ENCODE results near the gene ERG28.

ERG28 gene

DNA sequence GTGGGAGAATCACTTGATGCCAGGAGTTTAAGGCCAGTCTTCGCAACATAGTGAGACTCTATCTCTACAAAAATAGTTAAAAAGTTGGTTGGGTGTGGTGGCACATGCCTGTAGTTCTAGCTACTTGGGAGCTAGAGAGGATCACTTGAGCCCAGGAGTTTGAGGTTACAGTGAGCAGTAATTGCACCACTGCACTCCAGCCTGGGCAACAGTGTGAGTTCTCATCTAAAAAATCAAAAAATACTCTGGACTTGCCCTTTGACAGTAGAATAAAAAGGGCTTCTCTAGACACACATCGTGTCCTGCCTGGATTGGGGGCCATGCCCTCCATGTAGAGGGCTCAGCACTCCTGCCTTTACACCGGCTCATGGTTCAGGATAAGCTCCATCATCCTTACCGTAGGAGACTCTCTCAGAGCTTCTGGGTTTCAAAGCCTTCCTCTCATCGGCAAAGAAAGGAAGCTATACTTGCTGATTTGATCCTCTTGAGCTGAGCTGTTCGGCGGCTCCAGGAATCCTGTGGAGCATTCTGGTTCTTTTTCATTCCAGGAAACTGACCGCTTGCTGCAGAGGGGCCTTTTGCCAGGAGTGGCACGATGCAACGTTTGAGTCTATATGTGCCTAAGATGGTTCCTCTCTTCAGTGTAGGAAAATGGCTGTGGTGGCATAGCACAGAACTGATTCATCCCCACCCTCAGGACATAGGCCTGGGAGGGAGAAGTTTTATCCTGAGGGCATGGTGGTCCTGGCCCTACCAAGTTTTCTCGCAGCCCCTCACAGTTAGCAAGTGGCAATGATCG lies 52.6 kb downstream of the ERG28 start:
- TF ChIP-seq CTCF (IDR thresholded peaks at IDR 0.05) = no peak

DNA sequence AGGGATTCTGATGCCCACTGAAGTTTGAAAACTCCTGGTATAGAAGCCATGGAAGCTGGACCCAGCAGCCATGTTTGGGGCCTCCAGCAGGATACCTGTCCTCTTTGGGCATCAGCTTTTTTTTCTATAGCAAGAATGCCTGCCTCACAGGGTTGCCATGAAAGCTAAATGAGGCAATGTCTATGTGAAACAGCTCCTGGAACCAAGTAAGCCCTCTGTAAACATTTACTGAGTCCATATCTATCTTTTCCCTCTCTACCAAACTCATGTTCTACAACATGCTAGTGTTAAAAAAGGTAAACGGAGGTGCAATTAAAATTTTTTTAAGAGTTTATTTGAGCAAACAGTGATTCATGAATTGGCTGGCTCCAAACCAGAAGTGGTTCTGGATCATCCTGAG lies 53.6 kb downstream of the ERG28 start:
- no peak for TF ChIP-seq CTCF (IDR thresholded peaks at IDR 0.05)

DNA sequence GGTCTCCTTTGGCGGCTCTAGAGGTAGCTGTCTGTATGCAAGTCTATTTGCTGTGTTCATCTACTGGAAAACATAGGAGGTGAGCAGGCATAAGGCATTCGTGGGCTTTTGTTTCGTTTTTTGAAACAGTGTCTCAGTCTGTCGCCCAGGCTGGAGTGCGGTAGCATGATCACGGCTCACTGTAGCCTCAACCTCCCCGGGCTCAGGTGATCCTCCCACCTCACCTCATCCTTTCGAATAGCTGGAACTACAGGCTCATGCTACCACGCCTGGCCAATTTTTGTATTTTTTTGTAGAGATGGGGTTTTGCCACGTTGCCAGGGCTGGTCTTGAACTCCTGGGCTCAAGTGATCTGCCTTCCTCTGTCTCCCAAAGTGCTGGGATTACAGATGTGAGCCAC lies 54.8 kb downstream of the ERG28 start:
- no peak for TF ChIP-seq CTCF (IDR thresholded peaks at IDR 0.05)

DNA sequence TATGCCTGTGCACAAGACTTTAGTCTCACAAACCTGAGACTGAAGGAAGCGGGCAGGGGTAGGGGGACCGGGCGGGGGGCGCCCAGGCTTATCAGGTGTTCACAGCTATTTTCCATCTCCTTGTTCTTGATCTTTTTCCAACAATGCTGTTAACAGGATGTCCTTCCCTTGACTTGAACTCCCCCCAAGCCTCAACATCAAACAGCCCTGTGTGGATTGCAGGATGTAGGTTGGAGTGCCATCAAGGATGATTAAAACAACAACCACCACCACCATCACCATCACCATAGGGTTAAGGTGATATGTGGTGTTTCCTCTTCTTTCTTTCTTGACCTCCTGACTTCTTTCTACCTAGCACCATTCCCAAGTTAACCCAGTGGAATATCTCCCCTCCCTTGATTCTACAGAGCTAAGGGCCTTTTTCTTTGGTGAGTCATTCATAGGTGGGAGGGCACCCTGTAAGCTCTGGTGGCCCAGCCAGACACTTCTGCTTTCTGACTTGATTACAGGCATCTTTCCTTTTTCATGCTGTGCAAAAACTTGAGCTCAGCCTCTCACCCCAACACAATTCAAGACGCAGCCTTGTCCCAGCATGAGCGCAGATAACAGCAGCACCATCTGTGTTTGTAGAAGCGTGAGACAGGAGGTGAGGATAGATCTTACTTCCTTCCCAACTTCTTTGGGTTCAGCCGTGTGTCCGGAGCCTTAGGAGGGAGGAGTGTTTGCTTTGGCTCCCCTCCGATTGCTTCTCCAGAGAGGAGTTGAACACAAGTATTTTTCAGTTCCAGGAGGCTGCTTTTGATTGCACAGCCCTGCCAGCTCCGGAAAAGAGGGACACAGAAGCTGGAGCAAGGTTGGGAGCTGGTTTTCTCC lies 55.5 kb downstream of the ERG28 start:
- TF ChIP-seq CTCF (IDR thresholded peaks at IDR 0.05) = no peak

GRCh38 chr14:75602503-75602902 lies 58.2 kb downstream of the ERG28 start:
- no peak for TF ChIP-seq CTCF (IDR thresholded peaks at IDR 0.05)
